Epithelial cell of prostate (primary cell): ENCODE results near the gene ZMYM4.
"Not testable (repeated sequence)": the region's sequence is repeated elsewhere in the genome, so short reads cannot be mapped to it uniquely, and the experiment has no call there.

Source experiments
- DNase-seq: peaks from one replicate; pipeline ENCODE4 v3.0.0-alpha.2; 2011; ENCODE audit warnings: low read depth, low spot score
- H3K27ac ChIP-seq: fragments of 450-650 bp; 2 replicates; pipeline ENCODE4 v1.5.1; 2017; ENCODE audit warnings: mild to moderate bottlenecking

Gene ZMYM4

DNA sequence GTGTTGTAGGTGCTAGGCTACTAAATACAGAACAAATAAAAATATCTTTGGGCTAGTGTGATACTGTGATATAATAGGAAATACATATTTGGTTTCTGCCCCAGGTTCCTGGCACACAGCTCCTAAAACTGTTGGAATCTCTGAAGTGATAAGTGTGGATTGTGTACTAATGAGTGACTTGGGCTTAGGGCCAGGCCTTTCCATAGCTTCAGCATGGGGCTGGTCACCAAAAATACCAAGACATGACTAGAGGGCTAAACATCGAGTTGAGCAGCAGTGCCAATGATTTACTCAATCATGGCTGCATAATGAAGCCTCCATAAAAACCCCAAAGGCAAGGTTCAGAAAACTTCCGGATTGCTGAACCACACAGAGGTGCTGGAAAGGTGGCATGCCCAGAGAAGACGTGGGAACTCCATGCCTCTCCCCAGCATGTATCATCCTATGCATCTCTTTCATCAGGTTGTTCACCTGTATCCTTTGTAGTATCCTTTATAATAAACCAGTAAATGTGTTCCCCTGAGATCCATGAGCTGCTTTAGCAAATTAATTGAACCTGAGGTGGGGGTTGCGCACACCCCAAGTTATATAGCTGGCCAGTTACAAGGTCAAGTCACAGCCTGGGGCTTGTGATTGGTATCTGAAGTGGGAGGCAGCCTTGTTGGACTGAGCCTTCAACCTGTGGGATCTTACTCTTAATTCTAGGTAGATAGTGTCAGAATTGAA, 51.6 kb downstream of the ZMYM4 start:
- DNase-seq = no peak

DNA sequence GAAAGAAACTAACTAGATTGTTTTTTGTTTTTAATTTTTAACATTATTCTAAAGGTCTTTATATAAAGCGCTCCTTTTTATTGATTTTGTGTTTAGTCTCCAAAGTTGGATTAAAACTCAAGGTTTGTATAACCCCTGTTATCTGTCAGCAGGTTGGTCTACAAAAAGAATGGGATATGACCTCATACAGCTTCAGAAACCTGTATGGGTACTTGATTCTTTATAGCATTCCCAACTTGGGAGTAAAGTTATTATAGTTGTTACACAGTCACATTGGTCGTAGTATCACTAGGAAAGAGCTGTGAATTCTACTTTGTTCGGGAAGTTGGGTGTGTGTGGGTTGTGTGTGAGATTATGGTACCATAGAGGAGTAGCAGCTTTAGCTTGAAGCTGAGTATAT, 52.4 kb downstream of the ZMYM4 start:
- no peak overlapping the region for H3K27ac ChIP-seq
- DNase-seq = no peak

More for the DNA sequence above, 51.6 kb downstream of the ZMYM4 start:
- H3K27ac ChIP-seq = no peak overlapping the region

GRCh38 chr1:35324486-35324885, 56.0 kb downstream of the ZMYM4 start:
- no peak overlapping the region for H3K27ac ChIP-seq
- DNase-seq = no peak

DNA sequence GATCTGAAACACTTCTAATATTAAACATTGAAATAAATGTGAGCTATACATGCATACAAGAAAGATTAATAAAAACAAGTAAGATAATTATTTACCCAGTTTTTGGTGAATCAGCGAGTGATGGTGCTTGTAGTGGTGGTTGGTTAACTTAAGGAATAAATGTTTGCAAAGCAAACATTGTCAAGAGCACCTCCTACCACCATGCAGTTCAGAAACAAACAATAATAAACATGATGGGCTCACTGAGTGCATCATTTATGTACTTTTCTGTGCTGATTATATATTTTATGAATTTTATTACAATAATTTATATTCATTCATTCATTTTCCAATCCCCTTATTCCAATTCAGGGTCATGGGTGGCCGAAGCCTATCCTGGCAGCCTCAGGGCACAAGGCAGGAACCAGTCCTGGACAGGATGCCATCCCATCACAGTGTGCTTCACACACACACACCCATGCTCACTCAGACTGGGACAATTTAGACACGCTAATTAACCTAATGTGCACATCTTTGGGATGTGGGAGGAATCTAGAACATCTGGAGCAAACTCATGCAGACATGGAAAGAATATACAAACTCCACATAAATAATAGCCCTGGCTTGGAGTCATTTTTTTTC, 57.8 kb downstream of the ZMYM4 start:
- H3K27ac ChIP-seq = no peak overlapping the region
- DNase-seq = no peak

DNA sequence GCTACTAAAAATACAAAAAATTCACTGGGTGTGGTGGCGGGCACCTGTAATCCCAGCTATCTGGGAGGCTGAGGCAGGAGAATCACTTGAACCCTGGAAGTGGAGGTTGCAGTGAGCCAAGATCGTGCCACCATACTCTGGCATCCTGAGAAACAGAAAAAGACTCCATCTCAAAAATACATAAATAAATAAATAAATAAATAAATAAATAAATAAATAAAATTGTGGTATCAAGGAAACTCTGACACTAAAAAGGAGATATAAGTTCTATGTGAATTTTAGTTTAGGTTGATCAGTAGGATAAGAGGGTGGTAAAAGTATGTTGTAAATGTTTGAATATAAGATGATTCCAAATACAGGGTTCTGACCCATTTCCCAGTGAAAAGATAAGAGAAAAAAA, 63.1 kb downstream of the ZMYM4 start:
- H3K27ac ChIP-seq, DNase-seq: not testable (repeated sequence)

DNA sequence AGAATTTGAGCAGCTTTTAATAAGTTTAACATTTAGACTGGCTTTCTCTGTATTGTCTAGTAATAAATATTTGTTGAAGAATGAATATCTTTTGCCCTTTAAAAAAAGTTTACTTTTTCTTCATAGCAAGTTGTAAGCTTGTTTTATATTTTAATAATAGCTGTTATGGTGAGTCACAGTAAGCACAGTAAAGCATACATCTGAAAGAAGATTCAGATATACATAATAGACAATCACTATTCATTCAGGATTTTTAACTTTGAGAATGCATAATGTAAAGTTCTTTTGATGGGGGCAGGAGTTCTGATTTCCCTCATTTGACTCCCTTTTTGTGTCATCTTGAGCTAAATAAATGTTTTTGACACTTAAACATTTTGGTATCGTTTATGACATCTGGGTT, 66.0 kb downstream of the ZMYM4 start:
- no peak for DNase-seq

DNA sequence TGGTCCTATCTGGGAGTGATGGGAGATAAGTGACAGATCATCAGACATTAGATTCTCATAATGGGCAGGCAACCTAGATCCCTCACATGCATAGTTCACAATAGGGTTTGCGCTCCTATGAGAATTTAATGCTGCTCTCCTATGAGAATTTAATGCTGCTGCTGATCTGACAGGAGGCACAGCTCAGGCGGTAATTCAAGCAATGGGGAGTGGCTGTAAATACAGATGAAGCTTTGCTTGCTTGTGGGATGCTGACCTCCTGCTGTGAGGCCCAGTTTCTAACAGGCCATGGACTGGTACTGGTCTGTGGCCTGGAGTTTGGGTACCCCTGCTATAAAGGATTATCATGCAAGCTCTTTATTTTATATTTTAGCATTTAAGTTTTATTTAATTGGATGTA, 72.0 kb downstream of the ZMYM4 start:
- no peak overlapping the region for H3K27ac ChIP-seq
- no peak for DNase-seq

More for the DNA sequence above, 66.0 kb downstream of the ZMYM4 start:
- H3K27ac ChIP-seq = no peak overlapping the region

- no peak for DNase-seq
Observed at GRCh38 chr1:35345439-35345981, 77.0 kb downstream of the ZMYM4 start.

GRCh38 chr1:35350872-35351271, 82.4 kb downstream of the ZMYM4 start:
- H3K27ac ChIP-seq = no peak overlapping the region
- no peak for DNase-seq

More at GRCh38 chr1:35345439-35345981, 77.0 kb downstream of the ZMYM4 start:
- H3K27ac ChIP-seq = no peak overlapping the region

GRCh38 chr1:35359995-35360394, 91.5 kb downstream of the ZMYM4 start:
- no peak overlapping the region for H3K27ac ChIP-seq
- no peak for DNase-seq

DNA sequence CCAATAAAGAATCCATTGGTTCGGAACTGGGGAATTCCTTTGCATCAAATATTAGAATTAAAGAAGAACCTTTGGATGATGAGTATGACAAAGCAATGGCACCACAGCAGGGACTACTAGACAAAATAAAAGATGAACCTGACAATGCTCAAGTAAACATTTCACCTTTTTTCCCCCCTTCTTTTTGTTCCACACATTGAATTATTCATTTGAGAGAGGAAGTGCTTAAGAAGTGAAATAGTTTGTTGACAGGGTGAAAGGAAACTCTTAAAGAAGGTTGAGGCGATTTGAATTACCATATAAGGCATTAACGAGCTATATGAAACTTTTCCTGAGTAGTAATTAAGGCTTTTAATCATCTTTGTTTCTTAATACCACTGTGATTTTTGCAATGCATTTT, 93.1 kb downstream of the ZMYM4 start:
- DNase-seq = no peak
- H3K27ac ChIP-seq = no peak overlapping the region

DNA sequence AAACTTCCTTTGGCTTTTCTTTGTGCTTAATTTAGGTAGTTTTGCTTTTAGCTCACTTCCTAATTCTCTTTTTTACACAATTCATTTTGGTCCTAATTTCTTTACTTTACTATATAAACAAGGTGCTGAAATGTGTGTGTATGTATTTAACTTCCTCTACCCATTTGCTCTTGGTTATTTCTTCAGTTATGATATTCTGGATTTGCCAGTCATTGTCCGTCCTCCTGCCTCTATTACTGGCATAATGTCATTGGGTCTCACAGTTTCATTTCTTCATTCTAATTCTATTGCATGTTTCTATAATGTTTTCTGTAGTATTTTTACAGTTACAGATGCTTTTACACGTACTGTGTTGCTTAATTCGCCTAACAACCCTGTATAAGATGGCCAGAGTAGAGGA, 96.2 kb downstream of the ZMYM4 start:
- no peak overlapping the region for H3K27ac ChIP-seq
- no peak for DNase-seq

- no peak overlapping the region for H3K27ac ChIP-seq
- no peak for DNase-seq
Observed at GRCh38 chr1:35367914-35368313, 99.4 kb downstream of the ZMYM4 start.

DNA sequence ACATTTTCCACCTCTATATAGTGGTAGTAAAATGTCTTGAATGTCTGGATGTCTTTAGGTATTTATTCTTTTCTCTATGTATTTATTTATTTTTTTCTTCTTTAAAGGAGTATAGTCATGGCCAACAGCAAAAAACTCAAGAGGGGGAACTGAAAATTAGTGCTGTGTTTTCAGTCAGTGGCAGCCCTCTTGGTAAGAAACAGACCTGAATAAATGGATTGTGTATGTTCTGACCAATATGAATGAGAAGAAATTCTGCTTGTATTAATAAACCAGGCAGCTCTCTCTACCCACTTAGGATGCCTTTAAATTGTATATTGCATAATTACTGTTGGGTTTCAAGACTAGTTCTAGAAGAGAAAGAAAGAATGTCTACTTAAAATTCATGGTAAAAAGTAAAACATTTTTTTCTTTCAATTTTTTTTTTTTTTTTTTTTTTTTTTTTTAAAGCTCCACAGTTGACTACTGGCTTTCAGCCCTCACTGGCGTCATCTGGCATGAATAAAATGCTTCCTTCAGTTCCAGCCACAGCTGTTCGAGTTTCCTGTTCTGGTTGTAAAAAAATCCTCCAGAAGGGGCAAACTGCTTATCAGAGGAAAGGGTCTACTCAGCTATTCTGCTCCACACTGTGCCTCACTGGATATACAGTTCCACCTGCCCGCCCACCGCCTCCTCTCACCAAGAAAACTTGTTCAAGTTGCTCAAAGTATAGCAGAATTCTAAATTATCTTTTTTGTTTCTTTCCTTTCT, 101.6 kb downstream of the ZMYM4 start:
- no peak for DNase-seq
- H3K27ac ChIP-seq = no peak overlapping the region

- no peak for DNase-seq
- no peak overlapping the region for H3K27ac ChIP-seq
Observed at GRCh38 chr1:35371506-35371905, 103.0 kb downstream of the ZMYM4 start.

DNA sequence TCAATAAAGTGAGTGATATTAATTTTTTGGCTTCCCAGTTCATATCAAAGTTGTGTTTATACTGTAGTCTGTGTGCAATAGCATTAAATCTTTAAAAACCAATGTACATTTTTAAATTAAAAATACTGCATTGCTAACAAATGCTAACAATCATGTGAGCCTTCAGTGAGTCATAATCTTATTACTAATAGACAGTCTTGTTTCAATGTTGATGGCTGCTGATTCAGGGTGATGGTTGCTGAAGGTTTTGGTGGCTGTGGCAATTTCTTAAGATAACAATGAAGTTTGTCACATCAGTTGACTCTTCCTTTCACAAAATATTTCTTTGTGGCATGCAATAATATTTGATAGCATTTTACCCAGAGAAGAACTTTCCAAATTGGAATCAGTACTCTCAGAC, 109.0 kb downstream of the ZMYM4 start:
- peak; percentile 6 for DNase-seq
- H3K27ac ChIP-seq = peak overlapping the region; percentile 36

DNA sequence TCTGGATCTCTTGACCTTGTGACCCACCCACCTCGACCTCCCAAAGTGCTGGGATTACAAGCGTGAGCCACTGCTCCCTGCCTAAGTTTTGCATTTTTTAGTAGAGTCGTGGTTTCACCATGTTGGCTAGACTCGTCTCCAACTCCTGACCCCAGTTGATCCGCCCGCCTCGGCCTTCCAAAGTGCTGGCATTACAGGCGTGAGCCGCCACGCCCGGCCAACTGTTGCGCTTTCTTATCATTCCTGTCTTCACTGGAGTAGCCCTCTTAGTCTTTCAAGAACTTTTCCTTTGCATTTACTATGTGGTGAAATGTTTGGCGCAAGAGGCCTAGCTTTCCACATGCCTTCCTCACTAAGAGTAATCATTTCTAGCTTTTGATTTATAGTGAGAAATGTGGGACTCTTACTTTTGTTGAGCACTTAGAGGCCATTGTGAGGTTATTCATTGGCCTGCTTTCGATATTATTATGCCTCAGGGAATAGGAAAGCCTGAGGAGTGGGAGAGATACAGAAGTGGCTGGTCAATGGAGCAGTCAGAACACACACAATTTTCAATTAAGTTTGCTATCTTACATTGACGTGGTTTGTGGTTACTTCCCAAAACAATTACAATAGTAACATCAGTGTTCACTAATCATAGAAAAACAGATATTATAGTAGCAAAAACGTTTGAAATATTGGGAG, 111.0 kb downstream of the ZMYM4 start:
- DNase-seq = no peak
- H3K27ac ChIP-seq = no peak overlapping the region

DNA sequence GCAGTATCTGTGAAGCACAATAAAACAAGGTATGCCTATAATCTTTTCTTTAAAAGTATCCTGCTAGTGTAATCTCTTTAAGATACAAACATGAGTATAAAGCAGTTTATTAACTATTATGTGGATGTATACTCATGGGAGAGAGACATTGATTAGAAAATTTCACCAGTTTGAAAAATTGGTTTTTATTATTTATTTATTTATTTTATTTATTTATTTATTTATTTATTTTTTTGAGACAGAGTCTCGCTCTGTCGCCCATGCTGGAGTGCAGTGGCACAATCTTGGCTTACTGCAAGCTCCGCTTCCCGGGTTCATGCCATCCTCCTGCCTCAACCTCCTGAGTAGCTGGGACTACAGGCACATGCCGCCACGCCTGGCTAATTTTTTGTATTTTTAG, 111.6 kb downstream of the ZMYM4 start:
- not testable (repeated sequence) for H3K27ac ChIP-seq, DNase-seq

- no peak overlapping the region for H3K27ac ChIP-seq
- DNase-seq = no peak
Observed at GRCh38 chr1:35382107-35382506, 113.6 kb downstream of the ZMYM4 start.

- DNase-seq = no peak
- no peak overlapping the region for H3K27ac ChIP-seq
Observed at GRCh38 chr1:35386290-35386689, 117.8 kb downstream of the ZMYM4 start.
